Caco-2 (cell line): ENCODE measurements around the gene DOCK2. TPM values are rescaled to one million over a fixed set of nuclear protein-coding genes. Genes with fewer than 3 reads are reported as not detected.

Experiments
- BruUV-seq: library from RNA; stranded (reverse); fragments of 400-500 nt; replicated peaks from 2 replicates; lab custom pipeline; 2021; lab: Mats Ljungman, UMichigan
- CTCF ChIA-PET: fragments of 300-600 bp; sonication (Branson Sonifier 250); formaldehyde crosslinking; loops from one replicate; lab custom pipeline; 2022; ENCODE audit warnings: antibody characterized with exemption; lab: Charles Lee
- POLR2A ChIA-PET: fragments of 300-600 bp; sonication (Branson Sonifier 250); formaldehyde crosslinking; loops from one replicate; lab custom pipeline; 2022; ENCODE audit warnings: antibody characterized with exemption; lab: Charles Lee
- DNase-seq, 2 experiments: peaks; one replicate each; pipeline versions ENCODE4 v3.0.0 to v3.0.0-alpha.2; 2020 to 2022
- H3K27me3 ChIP-seq: replicated peaks from 2 replicates; pipeline ENCODE4 v1.6.0; 2011; ENCODE audit warnings: low read length; ENCODE audit not compliant: control insufficient read depth, insufficient read depth
- H3K36me3 ChIP-seq: 2 replicates; pipeline ENCODE4 v1.5.1; 2011; ENCODE audit warnings: low read length; ENCODE audit not compliant: control insufficient read depth, insufficient read depth
- H3K4me1 ChIP-seq: fragments of 250-450 bp; sonication (Bioruptor Pico); 2 replicates; pipeline ENCODE4 v1.5.1; 2020; ENCODE audit warnings: mild to moderate bottlenecking
- H3K4me3 ChIP-seq: 2 replicates; pipeline ENCODE4 v1.5.1; 2011; ENCODE audit warnings: low read depth, mild to moderate bottlenecking, control low read depth, low read length
- H3K9me3 ChIP-seq: fragments of 250-450 bp; sonication (Bioruptor Pico); 2 replicates; pipeline ENCODE4 v1.5.1; 2020; ENCODE audit warnings: mild to moderate bottlenecking, moderate library complexity
- H3K27ac Mint-ChIP-seq: one replicate; pipeline ENCODE4 v1.8.0; 2022; ENCODE audit warnings: mixed read lengths; ENCODE audit not compliant: unreplicated experiment
- H3K27me3 Mint-ChIP-seq: one replicate; pipeline ENCODE4 v1.8.0; 2022; ENCODE audit warnings: mixed read lengths; ENCODE audit not compliant: insufficient read depth, unreplicated experiment
- H3K36me3 Mint-ChIP-seq: one replicate; pipeline ENCODE4 v1.8.0; 2022; ENCODE audit warnings: mild to moderate bottlenecking, mixed read lengths; ENCODE audit not compliant: insufficient read depth, unreplicated experiment
- H3K4me1 Mint-ChIP-seq: one replicate; pipeline ENCODE4 v1.8.0; 2022; ENCODE audit warnings: low read depth, mixed read lengths; ENCODE audit not compliant: unreplicated experiment
- H3K4me3 Mint-ChIP-seq: one replicate; pipeline ENCODE4 v1.8.0; 2022; ENCODE audit warnings: mild to moderate bottlenecking, moderate library complexity, mixed read lengths; ENCODE audit not compliant: unreplicated experiment
- H3K9me3 Mint-ChIP-seq: one replicate; pipeline ENCODE4 v1.8.0; 2022; ENCODE audit warnings: mixed read lengths; ENCODE audit not compliant: unreplicated experiment
- intact Hi-C: fragments of 100-400 bp; cut with micrococcal nuclease; formaldehyde crosslinking; loops from one replicate; pipeline ENCODE4 v1.10.0; 2022; ENCODE audit not compliant: unreplicated experiment
- total RNA-seq: library from RNA; stranded (reverse); gene quantifications from 2 replicates; pipeline ENCODE4 v1.2.3, GENCODE V29; 2022
- TF ChIP-seq, protein P1 (sequence below), 2 experiments: fragments of 200-600 bp in 1 of 2; IDR thresholded peaks; 1 replicate in 1 of 2; 2 replicates in 1 of 2; pipeline versions ENCODE4 v1.5.1 to v1.8.0; 2011 to 2022; ENCODE audit warnings: antibody characterized with exemption in 1 of 2, control low read depth in 1 of 2, inconsistent platforms in 1 of 2, low read depth in 1 of 2, low read length in 1 of 2, mild to moderate bottlenecking in 1 of 2, moderate library complexity in 1 of 2; ENCODE audit not compliant: insufficient read depth in 1 of 2, severe bottlenecking in 1 of 2, unreplicated experiment in 1 of 2

Gene DOCK2
- total RNA-seq, 1 experiment from 2014 or later = 0.09 TPM

- H3K27me3 ChIP-seq = no peaks in the 10 kb centered on the region
- H3K4me1 ChIP-seq = peaks cover 11% of the 10 kb centered on the region
- Mint-ChIP-seq H3K4me3 (no peak overlapping the region), H3K4me1 (peaks cover 10% of the 10 kb centered on the region), H3K9me3 (peaks cover 14% of the 10 kb centered on the region), H3K36me3 (no peaks in the 10 kb centered on the region), H3K27me3 (peaks cover 8% of the 10 kb centered on the region), H3K27ac (no peak overlapping the region)
- no TSS peak for BruUV-seq
- peak in 1 of 2 experiments; percentile 15 for DNase-seq
- H3K4me3 ChIP-seq = no peak overlapping the region
- POLR2A ChIA-PET = no interaction called here
- no peaks in the 10 kb centered on the region for H3K36me3 ChIP-seq
- intact Hi-C loops = no loop called here
- TF ChIP-seq, protein P1, sequence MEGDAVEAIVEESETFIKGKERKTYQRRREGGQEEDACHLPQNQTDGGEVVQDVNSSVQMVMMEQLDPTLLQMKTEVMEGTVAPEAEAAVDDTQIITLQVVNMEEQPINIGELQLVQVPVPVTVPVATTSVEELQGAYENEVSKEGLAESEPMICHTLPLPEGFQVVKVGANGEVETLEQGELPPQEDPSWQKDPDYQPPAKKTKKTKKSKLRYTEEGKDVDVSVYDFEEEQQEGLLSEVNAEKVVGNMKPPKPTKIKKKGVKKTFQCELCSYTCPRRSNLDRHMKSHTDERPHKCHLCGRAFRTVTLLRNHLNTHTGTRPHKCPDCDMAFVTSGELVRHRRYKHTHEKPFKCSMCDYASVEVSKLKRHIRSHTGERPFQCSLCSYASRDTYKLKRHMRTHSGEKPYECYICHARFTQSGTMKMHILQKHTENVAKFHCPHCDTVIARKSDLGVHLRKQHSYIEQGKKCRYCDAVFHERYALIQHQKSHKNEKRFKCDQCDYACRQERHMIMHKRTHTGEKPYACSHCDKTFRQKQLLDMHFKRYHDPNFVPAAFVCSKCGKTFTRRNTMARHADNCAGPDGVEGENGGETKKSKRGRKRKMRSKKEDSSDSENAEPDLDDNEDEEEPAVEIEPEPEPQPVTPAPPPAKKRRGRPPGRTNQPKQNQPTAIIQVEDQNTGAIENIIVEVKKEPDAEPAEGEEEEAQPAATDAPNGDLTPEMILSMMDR (IDR thresholded peaks at IDR 0.05; ENCODE audit: insufficient read depth in 1 of 2, low read depth in 1 of 2, low read length in 1 of 2, severe bottlenecking in 1 of 2, unreplicated experiment in 1 of 2) = no peak
- peaks cover 5% of the 10 kb centered on the region for H3K9me3 ChIP-seq
- CTCF ChIA-PET = no interaction called here
Observed at GRCh38 chr5:169629847-169630548, 7.1 kb upstream of the DOCK2 start.

DNA sequence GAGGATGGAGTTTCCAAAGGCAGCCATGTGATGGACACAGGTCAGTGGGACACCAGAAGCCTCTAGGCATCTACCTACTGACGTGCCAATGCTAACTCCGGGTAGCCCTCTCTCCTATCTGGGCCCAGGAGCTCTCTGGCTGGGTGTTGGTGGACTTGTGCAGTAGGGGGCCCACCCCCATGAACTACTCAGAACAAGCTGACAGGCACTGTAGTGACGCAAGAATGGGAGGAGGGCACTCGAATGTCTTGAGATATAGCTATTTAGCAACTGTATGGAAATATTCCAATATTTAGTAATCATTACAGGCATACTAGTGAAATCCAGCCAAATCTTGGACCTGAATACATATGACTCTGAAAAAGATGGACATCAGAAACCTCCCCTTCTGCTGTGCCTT, 5.7 kb upstream of the DOCK2 start:
- H3K27me3 Mint-ChIP-seq = peaks cover 5% of the 10 kb centered on the region
- intact Hi-C loops = no loop called here
- BruUV-seq = no TSS peak
- H3K9me3 Mint-ChIP-seq = peaks cover 15% of the 10 kb centered on the region
- H3K27ac Mint-ChIP-seq = no peak overlapping the region
- no peak for DNase-seq
- Histone ChIP-seq H3K9me3 (peaks cover 5% of the 10 kb centered on the region), H3K27me3 (no peaks in the 10 kb centered on the region), H3K36me3 (no peaks in the 10 kb centered on the region), H3K4me1 (peaks cover 11% of the 10 kb centered on the region), H3K4me3 (no peak overlapping the region)
- H3K4me3 Mint-ChIP-seq = no peak overlapping the region
- H3K36me3 Mint-ChIP-seq = no peaks in the 10 kb centered on the region
- peaks cover 10% of the 10 kb centered on the region for H3K4me1 Mint-ChIP-seq
- TF ChIP-seq, protein P1 (IDR thresholded peaks at IDR 0.05; ENCODE audit: insufficient read depth in 1 of 2, low read depth in 1 of 2, low read length in 1 of 2, severe bottlenecking in 1 of 2, unreplicated experiment in 1 of 2) = no peak
- ChIA-PET POLR2A (no interaction called here), CTCF (no interaction called here)

DNA sequence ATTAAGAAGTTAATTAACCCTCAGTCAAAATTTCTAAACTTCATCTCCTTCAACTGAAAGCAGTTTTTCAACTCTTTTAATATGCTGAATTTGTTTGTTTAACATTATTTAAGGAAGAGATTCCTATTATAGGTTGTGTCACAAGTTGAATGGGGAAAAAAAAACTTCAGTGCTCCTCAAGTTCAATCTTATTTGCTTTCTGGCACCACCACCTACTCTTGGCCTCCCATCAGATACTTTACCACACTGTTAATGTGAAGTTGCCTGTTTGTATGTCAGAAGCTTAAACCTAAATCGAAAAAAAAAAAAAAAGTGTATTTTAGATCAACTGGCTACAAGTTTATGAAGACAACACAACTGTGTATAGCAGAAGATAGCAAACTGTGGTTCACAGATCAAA, 4.1 kb upstream of the DOCK2 start:
- peaks cover 11% of the 10 kb centered on the region for H3K4me1 ChIP-seq
- H3K27me3 Mint-ChIP-seq = peaks cover 5% of the 10 kb centered on the region
- H3K27me3 ChIP-seq = no peaks in the 10 kb centered on the region
- POLR2A ChIA-PET = no interaction called here
- H3K4me3 Mint-ChIP-seq = no peak overlapping the region
- H3K9me3 ChIP-seq = peaks cover 5% of the 10 kb centered on the region
- no peak overlapping the region for H3K27ac Mint-ChIP-seq
- no peaks in the 10 kb centered on the region for H3K36me3 Mint-ChIP-seq
- intact Hi-C loops = no loop called here
- H3K4me1 Mint-ChIP-seq = peaks cover 10% of the 10 kb centered on the region
- H3K9me3 Mint-ChIP-seq = peaks cover 15% of the 10 kb centered on the region
- H3K36me3 ChIP-seq = no peaks in the 10 kb centered on the region
- TF ChIP-seq, protein P1 (IDR thresholded peaks at IDR 0.05; ENCODE audit: insufficient read depth in 1 of 2, low read depth in 1 of 2, low read length in 1 of 2, severe bottlenecking in 1 of 2, unreplicated experiment in 1 of 2) = no peak
- BruUV-seq = no TSS peak
- CTCF ChIA-PET = no interaction called here
- DNase-seq = no peak
- H3K4me3 ChIP-seq = no peak overlapping the region
